H1 (cell line): Measurements from ENCODE around the gene RMDN3. TPM values are rescaled to one million over a fixed set of nuclear protein-coding genes. Genes with fewer than 3 reads are reported as not detected.

ENCODE experiments used
- CTCF ChIA-PET: fragments of 300-600 bp; sonication (Branson Sonifier 250); formaldehyde crosslinking; loops from one replicate; lab custom pipeline; 2021; ENCODE audit not compliant: partially characterized antibody; lab: Charles Lee
- POLR2A ChIA-PET: fragments of 300-600 bp; sonication (Branson Sonifier 250); formaldehyde crosslinking; loops from one replicate; lab custom pipeline; 2021; ENCODE audit warnings: inconsistent platforms; ENCODE audit not compliant: partially characterized antibody; lab: Charles Lee
- DNase-seq, 2 experiments: peaks; one replicate each; pipeline versions ENCODE4 v3.0.0 to v3.0.0-alpha.2; 2010 to 2022; ENCODE audit warnings: low spot score in 2 of 2, low read depth in 1 of 2, mixed read lengths in 1 of 2
- FAIRE-seq: peaks from 2 replicates; lab custom pipeline; 2011; peaks lifted over from hg19 to GRCh38; lab: Jason Lieb, UNC
- H2AFZ ChIP-seq: 2 replicates; pipeline ENCODE4 v1.8.1; 2012; ENCODE audit warnings: low read length, inconsistent platforms
- H2AK5ac ChIP-seq: 2 replicates; pipeline ENCODE4 v1.6.1; 2013; ENCODE audit warnings: low read depth, low read length
- H2BK120ac ChIP-seq: replicated peaks from 2 replicates; pipeline ENCODE3; 2013; ENCODE audit warnings: low read depth, low read length, inconsistent platforms
- H2BK12ac ChIP-seq: 2 replicates; pipeline ENCODE4 v1.6.1; 2013; ENCODE audit warnings: low read depth, low read length
- H2BK15ac ChIP-seq: 2 replicates; pipeline ENCODE4 v1.6.1; 2013; ENCODE audit warnings: low read length
- H2BK20ac ChIP-seq: 2 replicates; pipeline ENCODE4 v1.6.1; 2013; ENCODE audit warnings: low read length
- H2BK5ac ChIP-seq: 2 replicates; pipeline ENCODE4 v1.6.1; 2013; ENCODE audit warnings: low read depth, low read length
- H3K14ac ChIP-seq: 2 replicates; pipeline ENCODE4 v1.6.1; 2013; ENCODE audit warnings: inconsistent platforms; ENCODE audit not compliant: insufficient read length
- H3K18ac ChIP-seq: 2 replicates; pipeline ENCODE4 v1.6.1; 2013; ENCODE audit warnings: low read length; ENCODE audit errors: extremely low read depth
- H3K23ac ChIP-seq: 2 replicates; pipeline ENCODE4 v1.6.1; 2013; ENCODE audit warnings: inconsistent platforms; ENCODE audit not compliant: insufficient read length
- H3K23me2 ChIP-seq: 2 replicates; pipeline ENCODE4 v1.6.1; 2013; ENCODE audit warnings: low read depth, low read length
- H3K27ac ChIP-seq: 2 replicates; pipeline ENCODE4 v1.6.1; 2011; ENCODE audit warnings: low read depth, low read length, inconsistent platforms
- H3K27me3 ChIP-seq, 4 experiments: replicated peaks in 1 of 4; 1 replicate in 1 of 4; 2 replicates in 3 of 4; pipeline versions ENCODE4 v1.6.1 to v1.8.1; 2011 to 2013; ENCODE audit warnings: low read length in 3 of 4, mild to moderate bottlenecking in 3 of 4, inconsistent platforms in 2 of 4, mixed read lengths in 2 of 4, moderate library complexity in 1 of 4; ENCODE audit not compliant: control insufficient read depth in 3 of 4, insufficient read depth in 3 of 4; ENCODE audit errors: extremely low read depth in 1 of 4
- H3K36me3 ChIP-seq, 4 experiments: 2 replicates each; pipeline versions ENCODE4 v1.6.1 to v1.8.1; 2011 to 2013; ENCODE audit warnings: mild to moderate bottlenecking in 4 of 4, low read length in 3 of 4, moderate library complexity in 2 of 4, control low read depth in 1 of 4, inconsistent platforms in 1 of 4; ENCODE audit not compliant: insufficient read depth in 4 of 4, control insufficient read depth in 2 of 4
- H3K4ac ChIP-seq: replicated peaks from 2 replicates; pipeline ENCODE3; 2013; ENCODE audit warnings: low read length, low read depth, mixed read lengths, inconsistent platforms; ENCODE audit not compliant: insufficient read length
- H3K4me1 ChIP-seq, 4 experiments: replicated peaks in 1 of 4; 1 replicate in 1 of 4; 2 replicates in 3 of 4; pipeline versions ENCODE4 v1.6.1 to v1.8.1; 2011 to 2013; ENCODE audit warnings: low read length in 3 of 4, inconsistent platforms in 2 of 4, mixed read lengths in 1 of 4; ENCODE audit not compliant: insufficient read depth in 4 of 4, control insufficient read depth in 3 of 4
- H3K4me2 ChIP-seq, 2 experiments: 2 replicates each; pipeline versions ENCODE4 v1.6.1 to v1.8.1; 2011 to 2013; ENCODE audit warnings: low read depth in 2 of 2, low read length in 2 of 2, control low read depth in 1 of 2, inconsistent platforms in 1 of 2, mild to moderate bottlenecking in 1 of 2; ENCODE audit not compliant: insufficient read depth in 1 of 2
- H3K4me3 ChIP-seq, 4 experiments: fragments of 200-600, 300-600 bp in 1 of 4; sonication (generic), shearing (Covaris generic), sonication (Bioruptor Twin) in 1 of 4; 2 replicates each; pipeline versions ENCODE4 v1.5.1 to v1.8.1; 2011 to 2016; ENCODE audit warnings: low read length in 4 of 4, low read depth in 3 of 4, control low read depth in 2 of 4, inconsistent platforms in 2 of 4, mild to moderate bottlenecking in 2 of 4, mixed read lengths in 1 of 4, moderate library complexity in 1 of 4; ENCODE audit not compliant: insufficient read depth in 2 of 4; ENCODE audit errors: extremely low read depth in 1 of 4
- H3K56ac ChIP-seq: replicated peaks from 2 replicates; pipeline ENCODE3; 2013; ENCODE audit warnings: low read depth, mild to moderate bottlenecking, mixed read lengths, low read length, inconsistent platforms; ENCODE audit not compliant: insufficient read length
- H3K79me1 ChIP-seq: 2 replicates; pipeline ENCODE4 v1.6.1; 2013; ENCODE audit warnings: low read depth, low read length, control low read depth
- H3K79me2 ChIP-seq, 2 experiments: 2 replicates each; pipeline versions ENCODE4 v1.6.1 to v1.8.1; 2012 to 2013; ENCODE audit warnings: low read length in 2 of 2, mild to moderate bottlenecking in 2 of 2, inconsistent platforms in 1 of 2; ENCODE audit not compliant: insufficient read depth in 2 of 2, control insufficient read depth in 1 of 2
- H3K9ac ChIP-seq, 4 experiments: replicated peaks in 1 of 4; 1 replicate in 1 of 4; 2 replicates in 3 of 4; pipeline versions ENCODE4 v1.6.1 to v1.8.1; 2011 to 2013; ENCODE audit warnings: low read depth in 3 of 4, low read length in 3 of 4, control low read depth in 2 of 4, mild to moderate bottlenecking in 2 of 4, moderate library complexity in 2 of 4, inconsistent platforms in 1 of 4; ENCODE audit errors: extremely low read depth in 1 of 4
- H3K9me3 ChIP-seq, 2 experiments: 2 replicates each; pipeline versions ENCODE4 v1.6.1 to v1.8.1; 2012 to 2013; ENCODE audit warnings: mild to moderate bottlenecking in 2 of 2, moderate library complexity in 2 of 2, control low read depth in 1 of 2, inconsistent platforms in 1 of 2, low read depth in 1 of 2, low read length in 1 of 2, mixed read lengths in 1 of 2; ENCODE audit not compliant: insufficient read depth in 2 of 2
- H4K20me1 ChIP-seq, 2 experiments: replicated peaks in 1 of 2; 2 replicates each; pipeline versions ENCODE3 to v1.8.1; 2011 to 2013; ENCODE audit warnings: inconsistent platforms in 2 of 2, low read length in 2 of 2, mild to moderate bottlenecking in 1 of 2; ENCODE audit not compliant: insufficient read depth in 2 of 2, control insufficient read depth in 1 of 2
- H4K5ac ChIP-seq: 2 replicates; pipeline ENCODE4 v1.6.1; 2013; ENCODE audit warnings: low read length, low read depth, mixed read lengths, inconsistent platforms; ENCODE audit not compliant: insufficient read length
- H4K8ac ChIP-seq: 2 replicates; pipeline ENCODE4 v1.8.0; 2013; ENCODE audit warnings: mild to moderate bottlenecking, moderate library complexity, low read length, inconsistent platforms; ENCODE audit not compliant: insufficient read depth; ENCODE audit errors: extremely low read depth
- H4K91ac ChIP-seq: replicated peaks from 2 replicates; pipeline ENCODE3; 2013; ENCODE audit warnings: low read length, mixed read lengths, inconsistent platforms; ENCODE audit not compliant: insufficient read length
- CBX5 ChIP-seq: fragments of 300-800, 300-1000 bp; sonication (generic); IDR thresholded peaks from 2 replicates; pipeline ENCODE4 v1.7.1; 2016; ENCODE audit warnings: antibody characterized with exemption, low read length, low read depth
- CEBPB ChIP-seq: IDR thresholded peaks from 2 replicates; pipeline ENCODE4 v1.6.1; 2012; ENCODE audit warnings: low read depth, low read length
- EGR1 ChIP-seq: IDR thresholded peaks from 2 replicates; pipeline ENCODE4 v1.6.1; 2011; ENCODE audit warnings: low read depth, low read length, borderline replicate concordance
- FOSL1 ChIP-seq: IDR thresholded peaks from 2 replicates; pipeline ENCODE4 v1.6.1; 2011; ENCODE audit warnings: mild to moderate bottlenecking, low read depth, low read length, moderate library complexity; ENCODE audit not compliant: insufficient read depth
- GTF2F1 ChIP-seq: IDR thresholded peaks from 2 replicates; pipeline ENCODE4 v1.6.1; 2012; ENCODE audit warnings: low read depth, low read length, improper control_type of control experiment, borderline replicate concordance
- JUN ChIP-seq: IDR thresholded peaks from 2 replicates; pipeline ENCODE4 v1.6.1; 2011; ENCODE audit warnings: low read depth, mild to moderate bottlenecking, improper control_type of control experiment, low read length
- KDM4A ChIP-seq: IDR thresholded peaks from one replicate; pipeline ENCODE4 v1.7.1; 2012; ENCODE audit warnings: low read depth, mild to moderate bottlenecking, moderate library complexity, low read length, inconsistent platforms; ENCODE audit not compliant: severe bottlenecking
- PHF8 ChIP-seq: fragments of 200-600 bp; sonication (generic); conservative IDR thresholded peaks from 2 replicates; pipeline ENCODE4 v1.7.1; 2012; ENCODE audit warnings: low read depth, mild to moderate bottlenecking, inconsistent platforms, low read length, moderate library complexity
- POLR2AphosphoS5 ChIP-seq: IDR thresholded peaks from 2 replicates; pipeline ENCODE4 v1.6.1; 2011; ENCODE audit warnings: low read depth, low read length
- SIN3A ChIP-seq, 2 experiments: IDR thresholded peaks in 1 of 2; conservative IDR thresholded peaks in 1 of 2; 2 replicates each; pipeline ENCODE4 v1.6.1; 2011 to 2012; ENCODE audit warnings: low read length in 2 of 2, improper control_type of control experiment in 1 of 2, low read depth in 1 of 2, mild to moderate bottlenecking in 1 of 2
- SP4 ChIP-seq: IDR thresholded peaks from 2 replicates; pipeline ENCODE4 v1.6.1; 2012; ENCODE audit warnings: low read length, inconsistent platforms
- TCF12 ChIP-seq: IDR thresholded peaks from 2 replicates; pipeline ENCODE4 v1.6.1; 2011; ENCODE audit warnings: low read depth, mild to moderate bottlenecking, low read length
- WGBS, 2 experiments: shearing (Covaris generic) in 1 of 2; methylation state at CpG; one replicate each; pipeline versions ENCODE4 v1.1.6 to v1.1.7; 2013 to 2015; ENCODE audit warnings: low lambda C conversion rate in 2 of 2, mixed read lengths in 2 of 2, inconsistent platforms in 1 of 2, low coverage in 1 of 2, missing lambda C conversion rate in 1 of 2; ENCODE audit not compliant: insufficient replicate concordance in 2 of 2, insufficient coverage in 1 of 2, insufficient read length in 1 of 2; ENCODE audit errors: extremely low coverage in 1 of 2, missing lambda C conversion rate in 1 of 2; 5-methylcytosine and 5-hydroxymethylcytosine counted together
- polyA plus RNA-seq, 7 experiments: library from polyadenylated mRNA; depleted of rRNA in 3 of 7; stranded (reverse) in 5 of 7; unstranded in 2 of 7; fragments of >200 nt in 5 of 7; fragments of 200-250 nt in 2 of 7; gene quantifications; 1 replicate in 5 of 7; 2 replicates in 1 of 7; 4 replicates in 1 of 7; pipeline versions ENCODE4 v1.2.1 to v1.2.3, GENCODE V29; 2011 to 2013; ENCODE audit warnings: missing spikeins in 2 of 7, mixed read lengths in 2 of 7
- total RNA-seq: library from RNA; stranded (reverse); fragmentation: NEBNext Ultra II Directional; extraction: Animal tissue kit (Norgen Biotek cat#: 25700); gene quantifications from 2 replicates; pipeline ENCODE4 v1.2.1, GENCODE V29; 2021

The RMDN3 gene
- total and polyA plus RNA-seq, 2 of the 8 experiments (the other 6 are each of a cell fraction or from before 2014, with no cell fraction given), result 10.8 to 24.1 TPM

- CTCF ChIA-PET, result interaction anchor here (0.5 to 2.4 kb wide), 5 partner anchors 11 to 144 kb away, joined by 3 to 8 read pairs (median 5); no protein-coding TSS in a partner anchor
- TF ChIP-seq JUN (no peak), GTF2F1 (no peak), SIN3A (conservative IDR thresholded peaks at IDR 0.05 in 1 of 2, IDR thresholded peaks at IDR 0.05 in 1 of 2; ENCODE audit: low read depth in 1 of 2, low read length in 2 of 2) (no peak), POLR2AphosphoS5 (no peak), KDM4A (no peak), SP4 (no peak), CEBPB (no peak), FOSL1 (no peak), CBX5 (no peak), EGR1 (no peak), PHF8 (no peak), TCF12 (no peak)
- Histone ChIP-seq H2BK5ac (no peak overlapping the region), H3K79me2 (no peaks in the 10 kb centered on the region), H3K23ac (no peak overlapping the region), H2BK12ac (no peak overlapping the region), H3K23me2 (no peaks in the 10 kb centered on the region), H3K4me2 (no peak overlapping the region), H3K27me3 (no peaks in the 10 kb centered on the region), H4K20me1 (peaks cover 0 to 2% of the 10 kb centered on the region in 2 experiments), H3K79me1 (no peaks in the 10 kb centered on the region), H3K14ac (no peak overlapping the region), H2AK5ac (no peak overlapping the region), H3K4ac (no peak overlapping the region), H3K36me3 (peaks cover 5 to 47% (median 26%) of the 10 kb centered on the region in 4 experiments), H2BK20ac (no peak overlapping the region), H4K8ac (no peak overlapping the region), H3K4me3 (no peak overlapping the region), H2AFZ (no peak overlapping the region), H3K56ac (no peak overlapping the region), H2BK120ac (no peak overlapping the region), H2BK15ac (no peak overlapping the region), H4K5ac (no peak overlapping the region), H4K91ac (no peak overlapping the region), H3K27ac (no peak overlapping the region), H3K18ac (no peak overlapping the region), H3K9ac (no peak overlapping the region), H3K9me3 (no peaks in the 10 kb centered on the region), H3K4me1 (no peaks in the 10 kb centered on the region)
- POLR2A ChIA-PET, result no interaction called here
- DNase-seq (no peak), FAIRE-seq (no peak)
- 72% methylated on average over 2 of the region's 2 CpGs; no CpG with 5 or more reads in 1 of the 2 experiments for WGBS, 2 experiments
These were observed 40.9 kb downstream of the RMDN3 start for GRCh38 chr15:40714144-40714543.
